ENCODE data around the gene ERMAP. TPM values are rescaled to one million over a fixed set of nuclear protein-coding genes. Genes with fewer than 3 reads are reported as not detected.

ERMAP gene
- total and polyA plus RNA-seq, 9 of the 15 experiments (the other 6 are each of a cell fraction or from before 2014, with no cell fraction given) = 8.0 to 31.4 (median 22.5) TPM

GRCh38 chr1:42833981-42834380 lies 17.1 kb downstream of the ERMAP start:
- H3K9me1 ChIP-seq (ENCODE audit: control insufficient read depth, insufficient read depth, low read length) = peaks cover 11% of the 10 kb centered on the region
- peaks cover 27 to 34% of the 10 kb centered on the region in 2 experiments; a peak in 4 of 5 replicates for H3K4me1 ChIP-seq (replicated peaks in 1 of 2; ENCODE audit: control insufficient read depth in 2 of 2, insufficient read depth in 2 of 2, low read length in 2 of 2)
- H3K79me2 ChIP-seq (ENCODE audit: control insufficient read depth, insufficient read depth, low read length) = peaks cover 38% of the 10 kb centered on the region
- CTCF ChIA-PET (ENCODE audit: low intra/inter-chr PET ratio) = no interaction called here
- intact Hi-C loops (cut with micrococcal nuclease) (no loop called here), in situ Hi-C loops (cut with MboI) (no loop called here)
- no peak overlapping the region for H3K27ac ChIP-seq (ENCODE audit: extremely low read depth, low read depth, low read length)
- H3K9me3 ChIP-seq (replicated peaks; ENCODE audit: control insufficient read depth, insufficient read depth, low read depth, low read length) = no peaks in the 10 kb centered on the region
- H3K9ac ChIP-seq (ENCODE audit: insufficient read depth in 1 of 2, low read depth in 2 of 2, low read length in 2 of 2) = no peak overlapping the region
- BruUV-seq (replicated peaks) = no TSS peak
- peaks cover 6% of the 10 kb centered on the region for H4K20me1 ChIP-seq (replicated peaks; ENCODE audit: control insufficient read depth, insufficient read depth, low read length)
- H3K27me3 ChIP-seq (ENCODE audit: control insufficient read depth in 2 of 2, insufficient read depth in 2 of 2, low read length in 2 of 2) = no peaks in the 10 kb centered on the region
- DNase-seq (ENCODE audit: extremely low read depth in 1 of 4, low spot score in 3 of 4) (no peak), ATAC-seq (no peak), FAIRE-seq (no peak)
- no peak overlapping the region for H2AFZ ChIP-seq (ENCODE audit: low read depth, low read length)
- TF ChIP-seq ZNF766 (CRISPR knock-in tag; conservative IDR thresholded peaks at IDR 0.05) (no peak), KDM1A (IDR thresholded peaks at IDR 0.05) (peak; percentile 33 to 46; a peak in 2 of 4 replicates)
- POLR2A ChIA-PET = interaction anchor here (0.5 to 10.7 kb wide), 4 partner anchors 9 to 1471 kb away, joined by 3 to 94 read pairs (median 20); partner anchors contain the start of gene ZNF691
- H3K4me3 ChIP-seq = no peak overlapping the region
- peaks cover 83% of the 10 kb centered on the region for H3K36me3 ChIP-seq (ENCODE audit: control insufficient read depth, insufficient read depth, low read length)
- no peak overlapping the region for H3K4me2 ChIP-seq (ENCODE audit: insufficient read depth, low read length)
- WGBS (ENCODE audit: insufficient coverage, low coverage, missing lambda C conversion rate) = 80% methylated on average over 4 of the region's 4 CpGs

GRCh38 chr1:42834803-42835202 lies 17.9 kb downstream of the ERMAP start:
- Histone ChIP-seq H3K9me1 (ENCODE audit: control insufficient read depth, insufficient read depth, low read length) (peaks cover 11% of the 10 kb centered on the region), H2AFZ (ENCODE audit: low read depth, low read length) (no peak overlapping the region), H3K9ac (ENCODE audit: insufficient read depth in 1 of 2, low read depth in 2 of 2, low read length in 2 of 2) (no peak overlapping the region), H3K4me2 (ENCODE audit: insufficient read depth, low read length) (no peak overlapping the region), H3K79me2 (ENCODE audit: control insufficient read depth, insufficient read depth, low read length) (peaks cover 29% of the 10 kb centered on the region), H4K20me1 (replicated peaks; ENCODE audit: control insufficient read depth, insufficient read depth, low read length) (peaks cover 6% of the 10 kb centered on the region), H3K4me3 (no peak overlapping the region), H3K9me3 (replicated peaks; ENCODE audit: control insufficient read depth, insufficient read depth, low read depth, low read length) (no peaks in the 10 kb centered on the region), H3K27ac (ENCODE audit: extremely low read depth, low read depth, low read length) (no peak overlapping the region), H3K27me3 (ENCODE audit: control insufficient read depth in 2 of 2, insufficient read depth in 2 of 2, low read length in 2 of 2) (no peaks in the 10 kb centered on the region), H3K36me3 (ENCODE audit: control insufficient read depth, insufficient read depth, low read length) (peaks cover 82% of the 10 kb centered on the region), H3K4me1 (replicated peaks in 1 of 2; ENCODE audit: control insufficient read depth in 2 of 2, insufficient read depth in 2 of 2, low read length in 2 of 2) (peaks cover 20 to 33% of the 10 kb centered on the region in 2 experiments; a peak in 4 of 5 replicates)
- no peak for FAIRE-seq
- CTCF ChIA-PET (ENCODE audit: low intra/inter-chr PET ratio) = no interaction called here
- in situ Hi-C loops (cut with MboI) = no loop called here
- WGBS (ENCODE audit: insufficient coverage, low coverage, missing lambda C conversion rate) = 72% methylated on average over 5 of the region's 5 CpGs
- no peak for DNase-seq (ENCODE audit: extremely low read depth in 1 of 4, low spot score in 3 of 4)
- no peak for ATAC-seq
- no TSS peak for BruUV-seq (replicated peaks)
- intact Hi-C loops (cut with micrococcal nuclease) = no loop called here
- POLR2A ChIA-PET = interaction anchor here (2.1 to 10.7 kb wide), 3 partner anchors 9 to 14 kb away, joined by 4 to 94 read pairs (median 38); partner anchors contain the start of gene ZNF691
- TF ChIP-seq HNRNPL (IDR thresholded peaks at IDR 0.05; ENCODE audit: low read depth, low read length) (no peak), E2F3 (CRISPR knock-in tag; IDR thresholded peaks at IDR 0.05) (no peak), HNRNPLL (IDR thresholded peaks at IDR 0.05; ENCODE audit: low read depth, low read length, poor library complexity, severe bottlenecking) (no peak), ZNF586 (CRISPR knock-in tag; conservative IDR thresholded peaks at IDR 0.05) (no peak), ERF (CRISPR knock-in tag; IDR thresholded peaks at IDR 0.05) (no peak), USF1 (CRISPR knock-in tag; IDR thresholded peaks at IDR 0.05) (no peak), ZNF224 (CRISPR knock-in tag; IDR thresholded peaks at IDR 0.05) (no peak), ZNF384 (IDR thresholded peaks at IDR 0.05; ENCODE audit: low read depth, low read length) (no peak), NR3C1 (CRISPR knock-in tag; IDR thresholded peaks at IDR 0.05) (no peak), CHAMP1 (IDR thresholded peaks at IDR 0.05) (no peak), MYC (IDR thresholded peaks at IDR 0.05; ENCODE audit: low read depth, low read length) (no peak), MYC (CRISPR knock-in tag; IDR thresholded peaks at IDR 0.05; ENCODE audit: borderline replicate concordance, low read depth) (no peak), MTA1 (IDR thresholded peaks at IDR 0.05; ENCODE audit: borderline replicate concordance) (no peak)

Data from K562 (cell line).